CD4-positive, alpha-beta memory T cell (primary cell): Measurements from ENCODE around the gene PCDHB5. TPM values are rescaled to one million over a fixed set of nuclear protein-coding genes. Genes with fewer than 3 reads are reported as not detected.
A peak's percentile ranks its signal among the peaks of the same experiment; 100 is the strongest.
"Not testable (repeated sequence)": the region's sequence is repeated elsewhere in the genome, so short reads cannot be mapped to it uniquely, and the experiment has no call there.

Source experiments
- CTCF ChIA-PET: fragments of 350-600 bp; sonication (Branson Sonifier 250); formaldehyde crosslinking; loops from one replicate; lab custom pipeline; 2021; ENCODE audit warnings: inconsistent platforms; ENCODE audit not compliant: partially characterized antibody; lab: Charles Lee
- POLR2A ChIA-PET: fragments of 350-600 bp; sonication (Branson Sonifier 250); formaldehyde crosslinking; loops from one replicate; lab custom pipeline; 2021; ENCODE audit not compliant: partially characterized antibody; lab: Charles Lee
- DNase-seq, 5 donors: peaks; one replicate each; pipeline versions ENCODE4 v3.0.0 to v3.0.0-alpha.2; 2020 to 2022; ENCODE audit warnings: mixed read lengths in 1 of 5
- H3K27ac ChIP-seq: one replicate; pipeline ENCODE4 v1.7.0; 2013; ENCODE audit warnings: low read depth, low read length
- H3K27me3 ChIP-seq: 2 replicates; pipeline ENCODE4 v1.7.0; 2013; ENCODE audit warnings: mild to moderate bottlenecking, low read length, moderate library complexity; ENCODE audit not compliant: insufficient read depth
- H3K36me3 ChIP-seq: 2 replicates; pipeline ENCODE4 v1.7.0; 2013; ENCODE audit warnings: mild to moderate bottlenecking, low read length, moderate library complexity; ENCODE audit not compliant: insufficient read depth
- H3K4me1 ChIP-seq: 2 replicates; pipeline ENCODE4 v1.7.0; 2013; ENCODE audit warnings: mild to moderate bottlenecking, low read length, moderate library complexity; ENCODE audit not compliant: insufficient read depth
- H3K4me3 ChIP-seq, 2 donors: one replicate each; pipeline ENCODE4 v1.7.0; 2013; ENCODE audit warnings: low read length in 2 of 2, mild to moderate bottlenecking in 1 of 2
- H3K9me3 ChIP-seq, 2 donors: one replicate each; pipeline ENCODE4 v1.7.0; 2013; ENCODE audit warnings: low read length in 2 of 2, control low read depth in 1 of 2; ENCODE audit not compliant: control insufficient read depth in 1 of 2
- H3K27ac Mint-ChIP-seq, 7 donors: one replicate each; pipeline ENCODE4 v1.8.0; 2020 to 2021; ENCODE audit warnings: mixed read lengths in 7 of 7, mild to moderate bottlenecking in 6 of 7, inconsistent platforms in 3 of 7, moderate library complexity in 3 of 7
- H3K27me3 Mint-ChIP-seq, 2 donors: one replicate each; pipeline ENCODE4 v1.8.0; 2020 to 2021; ENCODE audit warnings: mixed read lengths in 2 of 2
- H3K36me3 Mint-ChIP-seq, 2 donors: one replicate each; pipeline ENCODE4 v1.8.0; 2020 to 2021; ENCODE audit warnings: mixed read lengths in 2 of 2, inconsistent platforms in 1 of 2, mild to moderate bottlenecking in 1 of 2
- H3K4me1 Mint-ChIP-seq, 4 donors: one replicate each; pipeline ENCODE4 v1.8.0; 2020 to 2021; ENCODE audit warnings: mixed read lengths in 4 of 4, mild to moderate bottlenecking in 1 of 4
- H3K4me3 Mint-ChIP-seq, 8 donors: one replicate each; pipeline ENCODE4 v1.8.0; 2020 to 2021; ENCODE audit warnings: mixed read lengths in 8 of 8, mild to moderate bottlenecking in 7 of 8, moderate library complexity in 6 of 8, inconsistent platforms in 3 of 8
- H3K9me3 Mint-ChIP-seq, 8 donors: one replicate each; pipeline ENCODE4 v1.8.0; 2020 to 2021; ENCODE audit warnings: mixed read lengths in 8 of 8, mild to moderate bottlenecking in 5 of 8, inconsistent platforms in 3 of 8, moderate library complexity in 1 of 8
- intact Hi-C: fragments of 100-400 bp; cut with micrococcal nuclease; formaldehyde crosslinking; loops from one replicate; pipeline ENCODE4 v1.15.1; 2023
- polyA plus RNA-seq, 2 donors: library from polyadenylated mRNA; unstranded; fragments of 300-500 nt; fragmentation: Illumina TruSeq; gene quantifications; one replicate each; pipeline ENCODE4 v1.2.3, GENCODE V29; 2021
- total RNA-seq, 2 experiments: library from RNA; stranded (reverse); gene quantifications; one replicate each; pipeline ENCODE4 v1.2.3, GENCODE V29; 2021

The PCDHB5 gene
- total and polyA plus RNA-seq, 4 experiments from 2014 or later, result 0.17 TPM; not detected in 3

- H3K4me3 ChIP-seq, result no peak overlapping the region
- Mint-ChIP-seq H3K9me3 (peaks cover 0 to 20% (median 10%) of the 10 kb centered on the region in 8 donors), H3K36me3 (peaks cover 0 to 6% of the 10 kb centered on the region in 2 donors), H3K27ac (no peak overlapping the region), H3K4me3 (no peak overlapping the region), H3K4me1 (no peaks in the 10 kb centered on the region), H3K27me3 (peaks cover 6 to 8% of the 10 kb centered on the region in 2 donors)
- no peaks in the 10 kb centered on the region for H3K4me1 ChIP-seq
- CTCF ChIA-PET, result no interaction called here
- H3K27me3 ChIP-seq, result no peaks in the 10 kb centered on the region
- POLR2A ChIA-PET, result no interaction called here
- H3K27ac ChIP-seq, result no peak overlapping the region
- H3K36me3 ChIP-seq, result no peaks in the 10 kb centered on the region
- no peak for DNase-seq
- intact Hi-C loops, result no loop called here
- H3K9me3 ChIP-seq, result no peaks in the 10 kb centered on the region
Measured at GRCh38 chr5:141127305-141127704, 7.7 kb upstream of the PCDHB5 start.

- Histone ChIP-seq H3K9me3 (no peaks in the 10 kb centered on the region), H3K27me3 (no peaks in the 10 kb centered on the region), H3K4me1 (no peaks in the 10 kb centered on the region), H3K27ac (no peak overlapping the region), H3K4me3 (no peak overlapping the region), H3K36me3 (no peaks in the 10 kb centered on the region)
- ChIA-PET POLR2A (no interaction called here), CTCF (no interaction called here)
- DNase-seq, result no peak
- Mint-ChIP-seq H3K4me1 (peaks cover 1 to 9% (median 6%) of the 10 kb centered on the region in 4 donors), H3K27ac (no peak overlapping the region), H3K9me3 (peaks cover 9 to 62% (median 48%) of the 10 kb centered on the region in 8 donors), H3K27me3 (peaks cover 10 to 11% of the 10 kb centered on the region in 2 donors), H3K36me3 (peaks cover 0 to 7% of the 10 kb centered on the region in 2 donors), H3K4me3 (peak overlapping the region in 5 of 8 donors; percentile 13 to 88 (median 65))
- intact Hi-C loops, result no loop called here
Measured at GRCh38 chr5:141135718-141136266, 786 bp downstream of the PCDHB5 start.

- peaks cover 10 to 14% of the 10 kb centered on the region in 2 donors for H3K27me3 Mint-ChIP-seq
Measured at GRCh38 chr5:141137346-141137745, 2.3 kb downstream of the PCDHB5 start.

DNA sequence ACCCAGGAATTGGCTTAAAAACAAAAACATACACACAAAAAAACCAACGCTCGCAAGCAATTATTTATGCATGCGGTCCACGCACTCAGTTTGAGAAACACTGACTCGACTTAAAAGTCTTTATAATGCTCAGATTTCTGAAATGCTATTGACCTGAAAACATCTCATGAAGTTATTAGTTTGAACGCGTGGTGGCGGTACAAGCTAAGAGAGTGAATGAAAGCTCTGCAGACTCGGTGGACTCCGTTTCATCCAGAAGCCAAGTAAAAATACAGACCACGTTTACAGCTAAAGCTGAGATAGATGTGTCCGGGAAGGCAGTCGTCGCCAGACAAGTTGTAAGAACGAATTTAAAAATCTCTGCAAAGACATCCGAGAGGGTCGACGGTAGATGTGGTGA lies 14.8 kb downstream of the PCDHB5 start, which contains the start of gene PCDHB6:
TSS of gene PCDHB6 (plus strand) at position 246 of the 400 bp plus-strand sequence. CDS start 201 bp downstream, outside the sequence.
- CTCF ChIA-PET, result no interaction called here
- H3K36me3 Mint-ChIP-seq, result peaks cover 0 to 8% of the 10 kb centered on the region in 2 donors
- intact Hi-C loops, result no loop called here
- peaks cover 0 to 39% (median 27%) of the 10 kb centered on the region in 8 donors for H3K9me3 Mint-ChIP-seq
- peaks cover 15 to 26% of the 10 kb centered on the region in 2 donors for H3K27me3 Mint-ChIP-seq
- no peaks in the 10 kb centered on the region for H3K4me1 ChIP-seq
- POLR2A ChIA-PET, result no interaction called here
- DNase-seq, result no peak
- no peak within 1 kb of the TSS for H3K27ac Mint-ChIP-seq
- peaks cover 0 to 6% (median 4%) of the 10 kb centered on the region in 4 donors for H3K4me1 Mint-ChIP-seq
- peak within 1 kb of the TSS in 7 of 8 donors; percentile 26 to 75 (median 56) for H3K4me3 Mint-ChIP-seq
- no peaks in the 10 kb centered on the region for H3K36me3 ChIP-seq
- no peak within 1 kb of the TSS for H3K4me3 ChIP-seq
- no peak within 1 kb of the TSS for H3K27ac ChIP-seq
- H3K27me3 ChIP-seq, result no peaks in the 10 kb centered on the region
- no peaks in the 10 kb centered on the region for H3K9me3 ChIP-seq

More at GRCh38 chr5:141137346-141137745, 2.3 kb downstream of the PCDHB5 start:
- DNase-seq, H3K4me3 ChIP-seq, H3K4me3 Mint-ChIP-seq, H3K27ac ChIP-seq, H3K36me3 Mint-ChIP-seq, CTCF ChIA-PET, H3K27me3 ChIP-seq, H3K27ac Mint-ChIP-seq, H3K4me1 ChIP-seq, H3K4me1 Mint-ChIP-seq, H3K9me3 ChIP-seq, POLR2A ChIA-PET, H3K36me3 ChIP-seq, intact Hi-C loops: not testable (repeated sequence)
- H3K9me3 Mint-ChIP-seq, result peaks cover 8 to 68% (median 46%) of the 10 kb centered on the region in 8 donors

DNA sequence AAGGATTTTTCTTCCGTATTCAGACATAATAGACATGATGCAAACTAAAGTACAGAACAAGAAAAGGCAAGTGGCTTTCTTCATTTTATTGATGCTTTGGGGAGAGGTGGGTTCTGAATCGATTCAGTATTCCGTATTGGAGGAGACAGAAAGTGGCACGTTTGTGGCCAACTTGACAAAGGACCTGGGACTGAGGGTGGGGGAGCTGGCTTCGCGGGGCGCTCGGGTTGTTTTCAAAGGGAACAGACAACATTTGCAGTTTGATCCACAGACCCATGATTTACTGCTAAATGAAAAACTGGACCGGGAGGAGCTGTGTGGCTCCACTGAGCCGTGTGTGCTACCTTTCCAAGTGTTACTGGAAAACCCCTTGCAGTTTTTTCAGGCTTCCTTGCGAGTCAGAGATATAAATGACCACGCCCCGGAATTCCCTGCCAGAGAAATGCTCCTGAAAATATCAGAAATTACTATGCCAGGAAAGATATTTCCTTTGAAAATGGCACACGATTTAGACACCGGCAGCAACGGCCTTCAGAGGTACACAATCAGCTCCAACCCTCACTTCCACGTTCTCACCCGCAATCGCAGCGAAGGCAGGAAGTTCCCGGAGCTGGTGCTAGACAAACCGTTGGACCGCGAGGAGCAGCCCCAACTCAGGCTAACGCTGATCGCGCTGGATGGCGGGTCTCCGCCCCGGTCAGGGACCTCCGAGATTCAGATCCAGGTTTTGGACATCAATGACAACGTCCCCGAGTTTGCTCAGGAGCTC lies 15.4 kb downstream of the PCDHB5 start:
- peaks cover 0 to 41% (median 28%) of the 10 kb centered on the region in 8 donors for H3K9me3 Mint-ChIP-seq
- POLR2A ChIA-PET, result no interaction called here
- no peaks in the 10 kb centered on the region for H3K4me1 ChIP-seq
- H3K36me3 Mint-ChIP-seq, result peaks cover 0 to 8% of the 10 kb centered on the region in 2 donors
- no peaks in the 10 kb centered on the region for H3K9me3 ChIP-seq
- no peak for DNase-seq
- no peaks in the 10 kb centered on the region for H3K27me3 ChIP-seq
- no peaks in the 10 kb centered on the region for H3K36me3 ChIP-seq
- peaks cover 19 to 25% of the 10 kb centered on the region in 2 donors for H3K27me3 Mint-ChIP-seq
- peak overlapping the region in 5 of 8 donors; percentile 26 to 75 (median 72) for H3K4me3 Mint-ChIP-seq
- H3K4me3 ChIP-seq, result no peak overlapping the region
- CTCF ChIA-PET, result no interaction called here
- intact Hi-C loops, result no loop called here
- H3K27ac Mint-ChIP-seq, result no peak overlapping the region
- H3K27ac ChIP-seq, result no peak overlapping the region
- peaks cover 0 to 6% (median 4%) of the 10 kb centered on the region in 4 donors for H3K4me1 Mint-ChIP-seq

- DNase-seq, result no peak
- no peaks in the 10 kb centered on the region for H3K27me3 ChIP-seq
- ChIA-PET CTCF (no interaction called here), POLR2A (no interaction called here)
- no peak overlapping the region for H3K27ac ChIP-seq
- H3K4me3 Mint-ChIP-seq, result no peak overlapping the region
- peaks cover 0 to 46% (median 32%) of the 10 kb centered on the region in 8 donors for H3K9me3 Mint-ChIP-seq
- peaks cover 0 to 8% of the 10 kb centered on the region in 2 donors for H3K36me3 Mint-ChIP-seq
- peaks cover 0 to 6% (median 4%) of the 10 kb centered on the region in 4 donors for H3K4me1 Mint-ChIP-seq
- peaks cover 21 to 27% of the 10 kb centered on the region in 2 donors for H3K27me3 Mint-ChIP-seq
- no peaks in the 10 kb centered on the region for H3K4me1 ChIP-seq
- no peak overlapping the region for H3K27ac Mint-ChIP-seq
- H3K4me3 ChIP-seq, result no peak overlapping the region
- H3K36me3 ChIP-seq, result no peaks in the 10 kb centered on the region
- intact Hi-C loops, result no loop called here
- H3K9me3 ChIP-seq, result no peaks in the 10 kb centered on the region
Measured at GRCh38 chr5:141150993-141151325, 16.0 kb downstream of the PCDHB5 start.

- H3K36me3 ChIP-seq, H3K4me3 ChIP-seq, H3K27ac ChIP-seq, DNase-seq, intact Hi-C loops, CTCF ChIA-PET, H3K27ac Mint-ChIP-seq, POLR2A ChIA-PET, H3K9me3 ChIP-seq, H3K4me1 ChIP-seq, H3K4me3 Mint-ChIP-seq, H3K27me3 ChIP-seq, H3K36me3 Mint-ChIP-seq, H3K4me1 Mint-ChIP-seq: not testable (repeated sequence)
- peaks cover 23 to 30% of the 10 kb centered on the region in 2 donors for H3K27me3 Mint-ChIP-seq
- H3K9me3 Mint-ChIP-seq, result peaks cover 0 to 52% (median 37%) of the 10 kb centered on the region in 8 donors
Measured at GRCh38 chr5:141151632-141152031, 16.6 kb downstream of the PCDHB5 start.
